ENCODE results near the gene SLC4A5.
"Not testable (repeated sequence)": the region's sequence is repeated elsewhere in the genome, so short reads cannot be mapped to it uniquely, and the experiment has no call there.

The SLC4A5 gene

GRCh38 chr2:74188018-74188601, 155.1 kb downstream of the SLC4A5 start:
- no peak for DNase-seq (ENCODE audit: low read depth)
- H3K4me3 ChIP-seq (ENCODE audit: low read depth, low read length), result no peak overlapping the region

GRCh38 chr2:74186706-74187105, 156.5 kb downstream of the SLC4A5 start:
- not testable (repeated sequence) for H3K4me3 ChIP-seq (ENCODE audit: low read depth, low read length); DNase-seq (ENCODE audit: low read depth)

- no peak for DNase-seq (ENCODE audit: low read depth)
- no peak overlapping the region for H3K4me3 ChIP-seq (ENCODE audit: low read depth, low read length)
Observed at GRCh38 chr2:74186038-74186437, 157.2 kb downstream of the SLC4A5 start.

DNA sequence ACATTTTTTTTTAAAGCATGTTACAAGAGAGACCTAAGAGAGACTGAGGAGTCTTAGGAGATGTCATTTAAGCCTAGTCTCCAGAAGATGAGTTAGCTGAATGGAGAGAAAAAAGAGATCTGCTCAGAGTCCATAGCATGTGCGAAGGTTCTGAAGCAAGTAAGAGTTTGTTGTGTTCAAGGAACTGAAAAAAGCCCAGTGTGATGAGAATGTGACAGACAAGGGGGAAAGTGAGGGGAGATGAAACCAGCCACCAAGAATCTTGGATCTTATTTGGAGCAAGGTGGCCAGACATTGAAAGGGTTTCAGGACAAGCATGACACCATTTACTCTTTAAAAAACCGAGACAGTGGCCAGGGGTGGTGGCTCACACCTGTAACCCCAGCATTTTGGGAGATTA, 159.3 kb downstream of the SLC4A5 start:
- DNase-seq (ENCODE audit: low read depth), result no peak
- H3K4me3 ChIP-seq (ENCODE audit: low read depth, low read length), result no peak overlapping the region

- no peak for DNase-seq (ENCODE audit: low read depth)
- no peak overlapping the region for H3K4me3 ChIP-seq (ENCODE audit: low read depth, low read length)
Observed at GRCh38 chr2:74181739-74182138, 161.5 kb downstream of the SLC4A5 start.

- no peak for DNase-seq (ENCODE audit: low read depth)
- H3K4me3 ChIP-seq (ENCODE audit: low read depth, low read length), result peak overlapping the region; percentile 95
Observed at GRCh38 chr2:74179063-74179865, 164.0 kb downstream of the SLC4A5 start.

- peak; percentile 95 for DNase-seq (ENCODE audit: low read depth)
- peak within 1 kb of the TSS; percentile 95 for H3K4me3 ChIP-seq (ENCODE audit: low read depth, low read length)
Observed at GRCh38 chr2:74178211-74179062, 164.8 kb downstream of the SLC4A5 start, which contains the start of gene MOB1A. Gene MOB1A, minus strand, starts transcription at chr2:74178879. Its CDS starts 205 bp downstream, at chr2:74178674.

GRCh38 chr2:74177696-74178095, 165.5 kb downstream of the SLC4A5 start:
- peak overlapping the region; percentile 95 for H3K4me3 ChIP-seq (ENCODE audit: low read depth, low read length)
- DNase-seq (ENCODE audit: low read depth), result no peak

GRCh38 chr2:74174909-74175308, 168.3 kb downstream of the SLC4A5 start:
- no peak overlapping the region for H3K4me3 ChIP-seq (ENCODE audit: low read depth, low read length)
- no peak for DNase-seq (ENCODE audit: low read depth)

DNA sequence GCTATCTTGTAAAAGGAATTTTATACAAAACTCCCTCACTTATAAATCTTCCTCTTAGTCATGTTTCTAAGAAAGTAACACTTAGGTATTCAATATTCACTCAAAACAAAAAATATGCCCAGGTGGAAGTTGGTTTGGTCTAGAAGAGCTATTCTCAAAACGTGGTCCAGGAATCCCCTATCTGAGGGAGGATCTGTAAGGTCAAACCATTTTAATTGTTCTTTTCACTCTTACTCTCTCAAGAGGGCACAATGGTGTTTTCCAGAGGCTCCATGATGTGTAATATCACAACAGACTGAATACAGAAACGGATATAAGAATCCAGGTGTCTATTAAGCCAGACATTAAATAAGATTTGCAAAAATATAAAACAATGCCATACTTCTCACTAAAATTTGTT, 174.5 kb downstream of the SLC4A5 start:
- no peak for DNase-seq (ENCODE audit: low read depth)
- H3K4me3 ChIP-seq (ENCODE audit: low read depth, low read length), result no peak overlapping the region

Data from skeletal muscle cell (primary cell).